NCI-H446 treated with DMSO at 0.1 percent for 48 hours (cell line): ENCODE data around the gene IGSF6.
"Not testable (repeated sequence)": the region's sequence is repeated elsewhere in the genome, so short reads cannot be mapped to it uniquely, and the experiment has no call there.

Source experiments
- DNase-seq: peaks from one replicate; lab custom pipeline; 2025; lab: John Stamatoyannopoulos, UW

Gene IGSF6

GRCh38 chr16:21629616-21630539 lies 22.5 kb downstream of the IGSF6 start:
- DNase-seq: not testable (repeated sequence)

GRCh38 chr16:21628772-21629171 lies 23.6 kb downstream of the IGSF6 start:
- DNase-seq: no peak

- DNase-seq: no peak
Measured at GRCh38 chr16:21628121-21628726, 24.2 kb downstream of the IGSF6 start.

- no peak for DNase-seq
Measured at GRCh38 chr16:21626659-21627277, 25.6 kb downstream of the IGSF6 start.

GRCh38 chr16:21625026-21625425 lies 27.4 kb downstream of the IGSF6 start:
- DNase-seq: no peak

GRCh38 chr16:21622545-21622944 lies 29.9 kb downstream of the IGSF6 start:
- DNase-seq: no peak

- no peak for DNase-seq
Measured at GRCh38 chr16:21620592-21620991, 31.8 kb downstream of the IGSF6 start.

GRCh38 chr16:21619765-21620425 lies 32.5 kb downstream of the IGSF6 start:
- DNase-seq: no peak

- no peak for DNase-seq
Measured at GRCh38 chr16:21618281-21618680, 34.1 kb downstream of the IGSF6 start.

- DNase-seq: no peak
Measured at GRCh38 chr16:21617607-21618006, 34.8 kb downstream of the IGSF6 start.

- no peak for DNase-seq
Measured at GRCh38 chr16:21614896-21615295, 37.5 kb downstream of the IGSF6 start.

GRCh38 chr16:21613781-21614180 lies 38.6 kb downstream of the IGSF6 start:
- no peak for DNase-seq

- no peak for DNase-seq
Measured at GRCh38 chr16:21613361-21613760, 39.0 kb downstream of the IGSF6 start.

GRCh38 chr16:21611556-21612384 lies 40.6 kb downstream of the IGSF6 start:
- no peak for DNase-seq

- DNase-seq: no peak
Measured at GRCh38 chr16:21611198-21611555, 41.2 kb downstream of the IGSF6 start.

GRCh38 chr16:21610766-21611165 lies 41.6 kb downstream of the IGSF6 start:
- DNase-seq: no peak

GRCh38 chr16:21610006-21610544 lies 42.3 kb downstream of the IGSF6 start:
- no peak for DNase-seq

- DNase-seq: no peak
Measured at GRCh38 chr16:21608639-21609328, 43.6 kb downstream of the IGSF6 start.

- not testable (repeated sequence) for DNase-seq
Measured at GRCh38 chr16:21605848-21606247, 46.6 kb downstream of the IGSF6 start.

GRCh38 chr16:21603928-21604327 lies 48.5 kb downstream of the IGSF6 start:
- no peak for DNase-seq

GRCh38 chr16:21602785-21603184 lies 49.6 kb downstream of the IGSF6 start:
- DNase-seq: no peak
